Mononuclear cell (primary cell): ENCODE measurements around the gene ASCL5. TPM values are rescaled to one million over a fixed set of nuclear protein-coding genes. Genes with fewer than 3 reads are reported as not detected.

Experiments used
- H3K27me3 ChIP-seq: 2 replicates; pipeline ENCODE4 v1.6.0; 2011; ENCODE audit warnings: low read length, control low read depth; ENCODE audit not compliant: insufficient read depth
- H3K4me1 ChIP-seq: 2 replicates; pipeline ENCODE4 v1.5.1; 2011; ENCODE audit warnings: mild to moderate bottlenecking, low read length, control low read depth; ENCODE audit not compliant: insufficient read depth
- H3K4me3 ChIP-seq: 2 replicates; pipeline ENCODE4 v1.5.1; 2011; ENCODE audit warnings: mild to moderate bottlenecking, low read length, moderate library complexity
- H3K9me3 ChIP-seq: 2 replicates; pipeline ENCODE4 v1.5.1; 2011; ENCODE audit warnings: low read depth, mild to moderate bottlenecking, control low read depth, low read length
- total RNA-seq: library from RNA; depleted of rRNA; stranded (reverse); fragments of >200 nt; gene quantifications from one replicate; pipeline ENCODE4 v1.2.3, GENCODE V29; 2012

ASCL5 gene
- total RNA-seq, 1 donor, result not detected

DNA sequence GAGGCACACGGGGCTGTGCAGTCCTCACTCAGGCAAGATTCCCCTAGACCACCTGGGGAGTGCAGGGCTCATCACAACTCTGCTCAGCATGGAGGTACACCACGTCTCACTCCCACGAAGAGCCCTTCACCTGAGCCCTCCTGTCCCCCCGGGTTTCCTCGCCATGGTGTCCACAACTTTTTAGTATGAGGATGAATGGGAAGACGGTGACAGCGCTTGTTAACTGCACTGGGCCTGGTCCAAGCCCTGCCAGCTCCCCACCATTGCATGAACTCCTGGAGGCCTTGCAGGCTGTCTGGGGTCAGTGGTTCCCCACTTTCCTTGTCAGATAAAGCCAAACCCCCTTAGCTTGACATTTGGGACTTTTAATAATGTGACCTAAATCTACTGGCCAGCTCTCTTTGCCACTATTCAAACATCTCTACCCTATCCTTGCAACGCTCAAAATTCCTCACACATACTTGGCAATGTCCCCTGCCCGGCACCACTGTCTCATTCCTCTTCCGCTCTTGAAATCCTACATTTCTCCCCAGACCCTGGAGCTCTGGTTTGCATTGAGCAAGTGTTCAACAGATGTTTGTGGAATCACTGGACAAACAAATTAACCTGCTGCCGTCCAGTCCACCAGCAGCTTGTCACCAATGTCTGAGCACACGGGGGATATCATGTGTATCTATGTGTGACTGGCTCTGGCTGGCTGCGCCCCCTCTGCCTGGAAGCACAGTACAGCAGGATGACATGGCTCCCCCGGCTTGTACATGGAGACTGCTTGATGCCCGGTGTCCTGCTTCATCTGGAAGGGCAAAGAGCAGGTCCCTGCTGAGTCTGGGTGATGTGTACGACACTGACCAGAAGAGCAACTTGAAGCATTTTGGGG lies 16.1 kb upstream of the ASCL5 start:
- H3K4me1 ChIP-seq, result no peaks in the 10 kb centered on the region
- no peak overlapping the region for H3K4me3 ChIP-seq
- no peaks in the 10 kb centered on the region for H3K9me3 ChIP-seq
- no peaks in the 10 kb centered on the region for H3K27me3 ChIP-seq

- no peaks in the 10 kb centered on the region for H3K27me3 ChIP-seq
- no peak overlapping the region for H3K4me3 ChIP-seq
- no peaks in the 10 kb centered on the region for H3K4me1 ChIP-seq
- no peaks in the 10 kb centered on the region for H3K9me3 ChIP-seq
Observed at GRCh38 chr1:201142011-201142848, 15.2 kb upstream of the ASCL5 start.

DNA sequence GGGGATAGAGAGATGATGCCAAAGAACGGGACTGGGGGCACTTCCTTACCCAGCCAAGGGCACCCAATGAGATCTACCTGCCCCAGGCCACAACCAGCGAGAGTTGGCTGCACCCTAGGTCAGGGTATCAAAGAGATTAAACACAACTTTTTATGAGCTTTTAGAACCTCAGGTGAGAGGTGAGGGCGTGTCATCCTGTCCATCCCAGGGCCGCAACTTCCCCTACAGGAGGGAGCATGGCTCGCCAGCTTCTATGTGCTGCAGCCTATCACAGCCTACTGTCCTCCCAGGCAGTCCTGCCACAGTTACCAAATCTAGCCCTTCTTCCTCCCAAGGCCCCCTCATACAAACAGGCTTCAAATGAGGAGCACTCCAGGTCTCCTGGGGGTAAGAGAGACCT lies 14.4 kb upstream of the ASCL5 start:
- H3K9me3 ChIP-seq, result no peaks in the 10 kb centered on the region
- H3K4me3 ChIP-seq, result no peak overlapping the region
- H3K4me1 ChIP-seq, result no peaks in the 10 kb centered on the region
- no peaks in the 10 kb centered on the region for H3K27me3 ChIP-seq

DNA sequence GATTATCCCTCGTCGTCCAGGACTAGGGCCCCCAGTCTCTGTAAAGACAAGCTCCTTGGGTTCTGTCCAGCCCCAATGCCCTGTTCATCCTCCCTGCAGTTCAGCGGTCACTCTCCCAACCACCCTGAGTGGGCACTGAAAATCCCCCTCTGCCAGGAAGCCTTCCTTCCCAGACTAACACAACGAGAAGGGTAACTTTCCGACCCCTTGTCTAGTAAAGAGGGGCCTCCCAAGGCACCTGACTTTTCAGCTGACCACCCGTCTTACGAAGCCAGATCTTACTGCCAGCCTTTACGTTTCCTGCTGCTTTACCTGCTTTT lies 13.9 kb upstream of the ASCL5 start:
- H3K4me1 ChIP-seq, result no peaks in the 10 kb centered on the region
- no peak overlapping the region for H3K4me3 ChIP-seq
- no peaks in the 10 kb centered on the region for H3K9me3 ChIP-seq
- no peaks in the 10 kb centered on the region for H3K27me3 ChIP-seq

DNA sequence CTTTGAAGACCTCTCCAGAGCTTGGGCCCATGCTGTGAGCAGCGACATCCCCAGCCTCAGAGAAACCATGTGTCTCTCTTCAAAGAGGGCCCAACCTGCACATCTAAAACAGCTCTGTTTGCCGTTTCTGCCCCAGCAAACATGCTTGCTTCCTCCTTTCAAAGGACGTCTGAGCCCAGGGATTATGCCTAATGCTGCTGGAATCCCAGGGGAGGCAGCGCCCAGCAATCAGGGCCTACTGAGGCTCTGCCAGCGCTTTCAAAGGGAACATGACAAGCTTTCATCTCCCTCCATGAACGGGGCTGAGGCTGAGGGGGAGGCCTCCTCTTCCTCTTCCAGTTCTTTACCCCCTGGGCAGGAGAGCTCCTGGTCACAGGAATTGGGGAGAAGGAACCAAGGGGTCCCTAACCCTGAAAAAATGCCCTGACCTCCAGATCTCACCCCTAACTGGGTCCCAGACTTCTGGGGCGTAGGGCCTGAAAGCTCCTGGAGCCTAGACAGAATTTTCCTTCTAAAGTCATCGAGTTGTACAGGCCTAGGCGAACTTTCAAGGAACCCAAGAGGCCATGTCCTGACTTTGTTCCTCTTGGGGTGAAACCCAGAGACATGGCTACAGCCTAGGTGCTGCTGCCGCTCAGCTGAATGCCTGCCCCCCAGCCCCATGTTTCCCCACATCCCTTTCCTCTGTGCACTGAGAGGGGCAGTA lies 13.4 kb upstream of the ASCL5 start:
- H3K4me1 ChIP-seq, result no peaks in the 10 kb centered on the region
- no peaks in the 10 kb centered on the region for H3K27me3 ChIP-seq
- H3K9me3 ChIP-seq, result no peaks in the 10 kb centered on the region
- H3K4me3 ChIP-seq, result no peak overlapping the region

- Histone ChIP-seq H3K27me3 (no peaks in the 10 kb centered on the region), H3K4me3 (no peak overlapping the region), H3K9me3 (no peaks in the 10 kb centered on the region), H3K4me1 (no peaks in the 10 kb centered on the region)
Observed at GRCh38 chr1:201139756-201140155, 12.8 kb upstream of the ASCL5 start.

- Histone ChIP-seq H3K27me3 (no peaks in the 10 kb centered on the region), H3K4me3 (no peak overlapping the region), H3K4me1 (no peaks in the 10 kb centered on the region), H3K9me3 (no peaks in the 10 kb centered on the region)
Observed at GRCh38 chr1:201139306-201139705, 12.3 kb upstream of the ASCL5 start.

DNA sequence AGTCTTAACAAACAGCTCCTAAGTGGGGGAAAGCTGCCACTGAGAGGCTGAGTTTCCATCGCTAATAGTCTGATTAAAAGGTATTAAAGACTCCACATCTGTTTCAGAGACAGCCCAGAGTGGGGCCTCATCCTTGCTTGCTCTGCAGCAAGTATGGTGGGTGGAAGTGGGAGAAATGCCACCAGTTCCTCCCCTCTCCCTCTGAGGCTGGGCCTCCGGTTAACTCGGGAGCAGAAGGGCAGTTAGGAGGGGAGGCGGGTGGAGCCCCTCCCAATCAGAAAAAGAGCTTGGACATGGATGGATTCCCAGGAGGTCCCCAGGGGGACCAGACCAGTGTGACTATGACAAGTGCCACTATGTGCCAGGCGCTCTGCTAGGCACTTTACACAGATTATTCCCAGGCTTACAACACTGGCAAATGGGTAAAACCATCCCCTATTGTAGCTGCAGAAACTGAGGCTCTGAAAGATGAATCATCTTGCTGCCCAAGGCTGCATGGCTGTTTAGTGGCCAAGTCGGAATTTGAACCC lies 11.4 kb upstream of the ASCL5 start:
- H3K4me1 ChIP-seq, result no peaks in the 10 kb centered on the region

DNA sequence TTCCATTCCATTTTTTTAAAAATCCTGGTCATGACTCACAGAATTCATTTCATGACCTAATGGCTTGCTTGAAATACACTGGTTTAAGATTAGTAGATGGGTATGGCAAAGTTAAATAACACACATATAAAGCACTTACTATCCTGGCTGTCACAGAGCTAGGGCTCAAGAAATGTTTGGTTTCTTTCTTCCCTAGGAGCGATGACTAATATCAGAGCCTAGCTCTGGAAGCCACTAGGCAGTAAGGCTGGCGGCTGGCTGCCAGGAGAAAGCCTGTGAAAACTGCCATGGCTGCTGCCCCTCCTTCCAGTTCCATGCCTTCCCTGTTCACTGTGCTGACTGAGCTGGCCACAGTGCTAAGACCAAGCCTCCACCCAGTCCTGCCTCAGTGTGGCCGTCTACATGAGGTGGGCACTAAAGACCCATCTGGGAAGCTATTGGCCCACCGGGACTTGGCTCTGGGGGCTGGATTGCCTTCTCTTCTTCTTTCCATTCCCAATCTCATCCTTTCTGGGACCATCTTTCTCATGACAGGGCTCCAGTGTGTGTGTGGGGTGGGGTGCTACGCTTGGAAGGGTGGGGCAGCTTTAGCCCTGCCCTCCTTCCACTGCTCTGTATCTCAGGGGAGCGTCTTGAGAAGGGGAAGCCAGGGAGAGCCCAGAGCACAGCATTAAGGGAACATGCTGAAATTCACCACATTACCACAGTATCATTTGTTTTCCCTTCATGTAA lies 10.8 kb upstream of the ASCL5 start:
- Histone ChIP-seq H3K4me1 (no peaks in the 10 kb centered on the region), H3K27me3 (no peaks in the 10 kb centered on the region), H3K4me3 (no peak overlapping the region), H3K9me3 (no peaks in the 10 kb centered on the region)

More for the DNA sequence above, 11.4 kb upstream of the ASCL5 start:
- Histone ChIP-seq H3K27me3 (no peaks in the 10 kb centered on the region), H3K4me3 (no peak overlapping the region), H3K9me3 (no peaks in the 10 kb centered on the region)

DNA sequence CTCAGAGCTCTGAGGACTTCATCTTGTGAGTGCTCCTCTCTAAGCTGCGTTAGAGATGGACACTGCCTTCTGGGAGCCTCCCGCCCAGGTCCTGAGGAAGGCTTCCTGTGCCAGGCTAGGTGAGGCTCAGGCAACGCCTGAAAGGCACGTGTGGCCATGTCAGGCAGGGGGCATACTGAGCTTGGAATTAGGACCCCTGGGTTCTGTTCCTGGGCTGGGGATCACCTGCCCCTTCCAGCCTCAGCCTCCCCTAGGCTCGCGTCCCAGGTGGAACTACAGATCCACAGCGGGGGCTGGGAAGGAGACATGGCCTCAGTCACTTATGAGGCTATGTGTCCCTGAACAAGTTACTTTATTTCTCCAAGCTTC lies 10.0 kb upstream of the ASCL5 start:
- Histone ChIP-seq H3K9me3 (no peaks in the 10 kb centered on the region), H3K27me3 (no peaks in the 10 kb centered on the region), H3K4me3 (no peak overlapping the region), H3K4me1 (no peaks in the 10 kb centered on the region)

DNA sequence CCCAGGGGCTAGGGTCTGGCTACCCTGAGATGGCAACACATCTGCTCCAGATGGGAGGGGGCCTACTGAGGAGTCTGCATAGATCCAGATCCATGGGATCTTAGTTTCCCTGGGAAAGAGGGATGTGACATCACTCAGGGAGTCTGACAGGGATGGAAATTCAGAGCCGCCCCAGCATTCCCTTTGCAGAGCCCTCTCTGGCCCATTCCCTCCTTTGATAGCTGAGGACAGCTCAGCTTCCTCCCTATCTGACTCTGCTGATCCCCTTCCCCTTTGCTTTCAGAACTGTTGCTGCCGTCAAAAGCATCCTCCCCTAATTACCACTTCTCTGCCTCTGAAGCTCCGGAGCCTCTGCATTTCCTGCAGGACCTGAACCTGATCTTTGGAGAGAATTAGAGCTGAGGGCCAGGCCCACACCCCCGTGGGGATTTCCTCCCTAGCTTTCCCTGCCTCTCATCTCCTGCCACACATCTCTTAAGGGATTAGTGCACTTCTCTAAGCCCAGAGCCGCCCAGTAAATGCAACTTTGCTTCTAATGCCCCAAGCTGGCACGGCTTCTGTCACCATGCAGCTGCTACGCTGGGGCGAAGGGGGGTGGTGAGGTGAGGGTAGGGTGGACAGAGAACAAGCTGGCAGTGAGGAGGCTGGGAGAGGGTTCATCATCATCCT lies 9.5 kb upstream of the ASCL5 start:
- no peaks in the 10 kb centered on the region for H3K4me1 ChIP-seq
- no peak overlapping the region for H3K4me3 ChIP-seq
- no peaks in the 10 kb centered on the region for H3K27me3 ChIP-seq
- no peaks in the 10 kb centered on the region for H3K9me3 ChIP-seq

DNA sequence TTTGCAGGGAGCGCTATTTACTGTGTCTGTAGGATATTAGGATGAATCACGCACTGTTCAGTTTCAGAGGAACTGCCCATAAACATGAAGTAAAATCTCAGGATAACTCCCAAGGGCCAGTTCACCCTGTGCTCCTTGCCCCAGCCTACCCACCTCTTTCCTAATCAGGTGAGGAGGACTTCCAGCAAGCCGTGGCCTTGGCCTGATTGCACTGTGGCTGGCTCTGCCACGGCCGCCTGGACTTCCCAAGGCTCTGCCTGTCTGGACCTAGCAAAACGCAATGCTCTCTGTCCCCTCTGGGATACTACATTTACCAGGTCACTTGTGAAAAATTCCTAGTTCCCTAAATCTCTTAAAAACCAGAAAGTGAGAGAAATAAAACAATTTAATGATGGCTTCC lies 7.4 kb upstream of the ASCL5 start:
- H3K9me3 ChIP-seq, result no peaks in the 10 kb centered on the region
- no peaks in the 10 kb centered on the region for H3K27me3 ChIP-seq
- no peaks in the 10 kb centered on the region for H3K4me1 ChIP-seq
- H3K4me3 ChIP-seq, result no peak overlapping the region

DNA sequence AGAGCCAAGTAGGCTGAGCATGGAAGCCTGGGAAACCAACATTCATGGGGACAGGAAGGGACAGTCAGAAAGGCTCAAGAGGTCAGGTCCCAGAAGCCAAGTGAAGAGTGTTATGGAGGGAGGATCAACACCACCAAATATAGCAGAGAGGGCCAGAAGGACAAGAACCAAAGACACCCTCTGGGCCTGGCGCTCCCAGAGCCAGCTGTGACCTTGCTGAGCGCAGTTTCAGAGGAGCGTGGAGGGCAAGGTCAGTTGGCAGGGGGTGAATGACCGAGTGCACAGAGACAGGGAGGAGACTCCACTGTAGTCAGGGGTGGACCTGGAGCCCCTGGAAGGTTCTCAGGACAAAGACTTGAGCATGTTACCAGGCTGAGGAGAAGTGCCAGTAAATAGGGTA lies 4.4 kb upstream of the ASCL5 start:
- Histone ChIP-seq H3K27me3 (no peaks in the 10 kb centered on the region), H3K9me3 (no peaks in the 10 kb centered on the region), H3K4me1 (no peaks in the 10 kb centered on the region), H3K4me3 (no peak overlapping the region)

GRCh38 chr1:201128962-201129361 lies 2.0 kb upstream of the ASCL5 start:
- Histone ChIP-seq H3K4me1 (no peaks in the 10 kb centered on the region), H3K27me3 (no peaks in the 10 kb centered on the region), H3K9me3 (no peaks in the 10 kb centered on the region), H3K4me3 (no peak overlapping the region)
